HepG2 (cell line): ENCODE measurements around the gene STX5. TPM values are rescaled to one million over a fixed set of nuclear protein-coding genes. Genes with fewer than 3 reads are reported as not detected.

Experiments
- BCL6 ChIP-seq: IDR thresholded peaks from 2 replicates; pipeline ENCODE4 v1.6.1; 2016; ENCODE audit warnings: missing genetic modification reagents, missing compliant biosample characterization
- CREM ChIP-seq, 2 experiments: sonication (generic) in 1 of 2; formaldehyde crosslinking in 1 of 2; IDR thresholded peaks; 2 replicates each; pipeline versions ENCODE4 v1.4.0 to v1.6.1; 2016 to 2020; ENCODE audit warnings: antibody characterized with exemption in 1 of 2, mild to moderate bottlenecking in 1 of 2, missing genetic modification reagents in 1 of 2
- IRF2 ChIP-seq: IDR thresholded peaks from 2 replicates; pipeline ENCODE4 v1.6.1; 2018; ENCODE audit warnings: missing genetic modification reagents, missing compliant biosample characterization
- JUNB ChIP-seq: sonication (generic); formaldehyde crosslinking; IDR thresholded peaks from 2 replicates; pipeline ENCODE4 v1.8.0; 2022; ENCODE audit warnings: missing genetic modification reagents, mild to moderate bottlenecking, borderline replicate concordance
- KLF9 ChIP-seq: IDR thresholded peaks from 2 replicates; pipeline ENCODE4 v1.6.1; 2016; ENCODE audit warnings: low read depth
- NFE2L2 ChIP-seq: fragments of 150-350 bp; IDR thresholded peaks from 2 replicates; pipeline ENCODE4 v1.6.1; 2014; ENCODE audit warnings: low read length
- NFKB2 ChIP-seq: sonication (generic); formaldehyde crosslinking; IDR thresholded peaks from 2 replicates; pipeline ENCODE4 v1.4.0; 2020; ENCODE audit warnings: missing genetic modification reagents, borderline replicate concordance
- NONO ChIP-seq, 2 experiments: fragments of 450-650 bp in 1 of 2; sonication (generic) in 1 of 2; formaldehyde crosslinking in 1 of 2; IDR thresholded peaks in 1 of 2; conservative IDR thresholded peaks in 1 of 2; 2 replicates each; pipeline versions ENCODE4 v1.6.1 to v1.8.0; 2017 to 2022; ENCODE audit warnings: mild to moderate bottlenecking in 1 of 2, missing genetic modification reagents in 1 of 2, moderate library complexity in 1 of 2
- RARA ChIP-seq: IDR thresholded peaks from 2 replicates; pipeline ENCODE4 v1.6.1; 2016; ENCODE audit warnings: missing genetic modification reagents, missing compliant biosample characterization
- SP1 ChIP-seq, 2 experiments: fragments of 450-650 bp in 1 of 2; sonication (generic) in 1 of 2; formaldehyde crosslinking in 1 of 2; IDR thresholded peaks; 2 replicates each; pipeline versions ENCODE4 v1.4.0 to v1.6.1; 2016 to 2020; ENCODE audit warnings: missing genetic modification reagents in 1 of 2
- SUZ12 ChIP-seq: fragments of 150-350 bp; IDR thresholded peaks from 2 replicates; pipeline ENCODE4 v1.6.1; 2014; ENCODE audit warnings: low read depth, low read length
- THYN1 ChIP-seq: sonication (generic); formaldehyde crosslinking; IDR thresholded peaks from 2 replicates; pipeline ENCODE4 v1.8.1; 2023; ENCODE audit warnings: low read depth, mild to moderate bottlenecking, moderate library complexity, missing genetic modification reagents, borderline replicate concordance
- ZNF12 ChIP-seq: sonication (generic); formaldehyde crosslinking; IDR thresholded peaks from 2 replicates; pipeline ENCODE4 v1.5.0; 2020; ENCODE audit warnings: missing genetic modification reagents
- ZNF350 ChIP-seq: sonication (generic); formaldehyde crosslinking; IDR thresholded peaks from 2 replicates; pipeline ENCODE4 v1.4.0; 2020; ENCODE audit warnings: mild to moderate bottlenecking, low read depth, missing genetic modification reagents, borderline replicate concordance
- ZNF564 ChIP-seq: sonication (generic); formaldehyde crosslinking; IDR thresholded peaks from 2 replicates; pipeline ENCODE4 v1.8.1; 2023; ENCODE audit warnings: mild to moderate bottlenecking, missing genetic modification reagents
- ZNF616 ChIP-seq: sonication (generic); formaldehyde crosslinking; IDR thresholded peaks from 2 replicates; pipeline ENCODE4 v1.5.0; 2020; ENCODE audit warnings: low read depth, mild to moderate bottlenecking, missing genetic modification reagents
- ZNF629 ChIP-seq: sonication (generic); formaldehyde crosslinking; conservative IDR thresholded peaks from 2 replicates; pipeline ENCODE4 v1.5.0; 2020; ENCODE audit warnings: missing genetic modification reagents
- ZNF674 ChIP-seq: sonication (generic); formaldehyde crosslinking; IDR thresholded peaks from 2 replicates; pipeline ENCODE4 v1.5.0; 2020; ENCODE audit warnings: low read depth, mild to moderate bottlenecking, missing genetic modification reagents
- ZNF777 ChIP-seq: sonication (generic); formaldehyde crosslinking; IDR thresholded peaks from 2 replicates; pipeline ENCODE4 v1.4.0; 2020; ENCODE audit warnings: missing genetic modification reagents
- ZNF790 ChIP-seq: sonication (generic); formaldehyde crosslinking; IDR thresholded peaks from 2 replicates; pipeline ENCODE4 v1.8.0; 2022; ENCODE audit warnings: missing genetic modification reagents, mild to moderate bottlenecking, borderline replicate concordance
- ZNF816 ChIP-seq: sonication (generic); formaldehyde crosslinking; IDR thresholded peaks from 2 replicates; pipeline ENCODE4 v1.8.0; 2022; ENCODE audit warnings: missing genetic modification reagents, mild to moderate bottlenecking, borderline replicate concordance
- ZSCAN30 ChIP-seq: sonication (generic); formaldehyde crosslinking; IDR thresholded peaks from 2 replicates; pipeline ENCODE4 v1.5.0; 2020; ENCODE audit warnings: mild to moderate bottlenecking, missing genetic modification reagents
- polyA plus RNA-seq, 8 experiments: library from polyadenylated mRNA; depleted of rRNA in 3 of 8; stranded (reverse) in 7 of 8; unstranded in 1 of 8; fragments of >200 nt; fragmentation: Illumina TruSeq in 4 of 8; extraction: Trizol in 4 of 8; gene quantifications; 2 replicates each; pipeline versions ENCODE4 v1.2.1 to v1.2.3, GENCODE V29; 2011 to 2016; ENCODE audit warnings: low read depth in 4 of 8, missing spikeins in 1 of 8, mixed read lengths in 1 of 8; ENCODE audit not compliant: insufficient read depth in 1 of 8
- total RNA-seq, 5 experiments: library from RNA; depleted of rRNA; stranded (reverse); fragments of >200 nt; fragmentation: Illumina TruSeq; extraction: Trizol; gene quantifications; 2 replicates each; pipeline ENCODE4 v1.2.3, GENCODE V29; 2016; ENCODE audit warnings: low read depth in 1 of 5
- TF ChIP-seq, protein P1 (sequence below): fragments of 450-650 bp; IDR thresholded peaks from 2 replicates; pipeline ENCODE4 v1.6.1; 2016
- TF ChIP-seq, protein P2 (sequence below): sonication (generic); formaldehyde crosslinking; IDR thresholded peaks from 2 replicates; pipeline ENCODE4 v1.8.0; 2022; ENCODE audit warnings: mild to moderate bottlenecking, missing genetic modification reagents, moderate library complexity
- TF ChIP-seq, protein P3 (sequence below): sonication (generic); formaldehyde crosslinking; IDR thresholded peaks from 2 replicates; pipeline ENCODE4 v1.4.0; 2020; ENCODE audit warnings: missing genetic modification reagents
- TF ChIP-seq, protein P4 (sequence below): sonication (generic); formaldehyde crosslinking; IDR thresholded peaks from 2 replicates; pipeline ENCODE4 v1.5.0; 2020; ENCODE audit warnings: missing genetic modification reagents

STX5 gene
- total and polyA plus RNA-seq, 2 of the 13 experiments (the other 11 are each of a cell fraction or from before 2014, with no cell fraction given), result 26.9 to 30.0 TPM

DNA sequence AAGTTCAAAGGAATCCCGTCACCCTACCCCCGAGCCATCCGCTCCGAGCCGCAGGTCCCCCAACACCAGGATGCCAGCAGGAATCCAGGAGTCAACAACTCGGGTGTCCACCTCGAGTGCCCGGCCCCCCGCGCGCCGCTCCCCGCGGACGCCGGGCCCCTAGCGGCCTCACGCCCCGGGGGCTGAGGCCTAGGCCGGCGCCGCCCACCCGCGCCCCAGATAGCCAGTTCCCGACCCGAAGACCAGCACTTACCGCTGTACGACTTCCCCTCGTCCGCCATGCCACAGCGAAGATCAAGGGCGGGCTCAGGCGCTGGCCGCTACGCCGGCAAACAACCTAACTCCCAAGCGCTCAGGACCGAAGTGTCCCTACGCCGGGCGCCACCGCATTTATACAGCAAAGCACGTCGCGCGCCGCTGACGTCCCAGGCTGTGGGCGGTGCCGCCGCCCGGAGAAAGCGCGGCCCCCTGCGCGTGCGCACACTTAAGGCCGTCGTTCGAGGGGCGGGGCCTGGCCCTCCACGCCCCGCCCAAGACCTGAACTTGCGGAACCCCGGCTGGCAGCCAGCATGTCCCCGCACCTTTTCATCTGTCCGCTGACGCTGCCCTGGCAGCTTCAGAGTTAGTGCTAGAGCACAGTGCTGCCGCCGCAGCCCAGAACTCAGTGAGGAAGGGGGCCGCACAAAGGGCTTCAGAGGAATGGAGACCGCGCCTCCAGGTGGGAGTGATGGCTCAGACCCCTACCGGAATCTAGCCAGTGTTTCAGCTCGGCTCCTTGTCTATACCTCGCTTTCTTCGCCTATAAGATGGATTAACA lies 26.6 kb downstream of the STX5 start, which contains the start of gene NXF1 (continued):
- TF ChIP-seq ZNF816, result peak; percentile 93
- no peak for TF ChIP-seq NFE2L2
- TF ChIP-seq, protein P1, sequence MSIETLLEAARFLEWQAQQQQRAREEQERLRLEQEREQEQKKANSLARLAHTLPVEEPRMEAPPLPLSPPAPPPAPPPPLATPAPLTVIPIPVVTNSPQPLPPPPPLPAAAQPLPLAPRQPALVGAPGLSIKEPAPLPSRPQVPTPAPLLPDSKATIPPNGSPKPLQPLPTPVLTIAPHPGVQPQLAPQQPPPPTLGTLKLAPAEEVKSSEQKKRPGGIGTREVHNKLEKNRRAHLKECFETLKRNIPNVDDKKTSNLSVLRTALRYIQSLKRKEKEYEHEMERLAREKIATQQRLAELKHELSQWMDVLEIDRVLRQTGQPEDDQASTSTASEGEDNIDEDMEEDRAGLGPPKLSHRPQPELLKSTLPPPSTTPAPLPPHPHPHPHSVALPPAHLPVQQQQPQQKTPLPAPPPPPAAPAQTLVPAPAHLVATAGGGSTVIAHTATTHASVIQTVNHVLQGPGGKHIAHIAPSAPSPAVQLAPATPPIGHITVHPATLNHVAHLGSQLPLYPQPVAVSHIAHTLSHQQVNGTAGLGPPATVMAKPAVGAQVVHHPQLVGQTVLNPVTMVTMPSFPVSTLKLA, result peak; percentile 34; the same call in 1 of the 2 replicates
- TF ChIP-seq KLF9 (CRISPR knock-in tag), result peak; percentile 84; the same call in 1 of the 2 replicates
- TF ChIP-seq ZNF564, result peak; percentile 87
- peak; percentile 73; the same call in 1 of the 2 replicates for TF ChIP-seq ZNF12 (CRISPR knock-in tag)
- no peak for TF ChIP-seq NONO (IDR thresholded peaks at IDR 0.05)
- TF ChIP-seq NONO (CRISPR knock-in tag; conservative IDR thresholded peaks at IDR 0.05), result peak; percentile 97
- 0 out of 2 replicates have a peak, but pooled peaks have one; percentile 54 for TF ChIP-seq ZNF790 (CRISPR knock-in tag)
- TF ChIP-seq JUNB, result no peak
- peak; percentile 54 for TF ChIP-seq ZNF777 (CRISPR knock-in tag)
- TF ChIP-seq IRF2 (CRISPR knock-in tag), result peak; percentile 93
- TF ChIP-seq NFKB2 (CRISPR knock-in tag), result peak; percentile 94; the same call in 1 of the 2 replicates
- TF ChIP-seq, protein P2, sequence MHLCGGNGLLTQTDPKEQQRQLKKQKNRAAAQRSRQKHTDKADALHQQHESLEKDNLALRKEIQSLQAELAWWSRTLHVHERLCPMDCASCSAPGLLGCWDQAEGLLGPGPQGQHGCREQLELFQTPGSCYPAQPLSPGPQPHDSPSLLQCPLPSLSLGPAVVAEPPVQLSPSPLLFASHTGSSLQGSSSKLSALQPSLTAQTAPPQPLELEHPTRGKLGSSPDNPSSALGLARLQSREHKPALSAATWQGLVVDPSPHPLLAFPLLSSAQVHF, result no peak
- peak; percentile 80 for TF ChIP-seq ZNF350 (CRISPR knock-in tag)
- peak; percentile 67; the same call in 1 of the 2 replicates for TF ChIP-seq BCL6
- TF ChIP-seq, protein P3, sequence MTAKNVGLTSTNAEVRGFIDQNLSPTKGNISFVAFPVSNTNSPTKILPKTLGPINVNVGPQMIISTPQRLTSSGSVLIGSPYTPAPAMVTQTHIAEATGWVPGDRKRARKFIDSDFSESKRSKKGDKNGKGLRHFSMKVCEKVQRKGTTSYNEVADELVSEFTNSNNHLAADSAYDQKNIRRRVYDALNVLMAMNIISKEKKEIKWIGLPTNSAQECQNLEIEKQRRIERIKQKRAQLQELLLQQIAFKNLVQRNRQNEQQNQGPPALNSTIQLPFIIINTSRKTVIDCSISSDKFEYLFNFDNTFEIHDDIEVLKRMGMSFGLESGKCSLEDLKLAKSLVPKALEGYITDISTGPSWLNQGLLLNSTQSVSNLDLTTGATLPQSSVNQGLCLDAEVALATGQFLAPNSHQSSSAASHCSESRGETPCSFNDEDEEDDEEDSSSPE (CRISPR knock-in tag), result peak; percentile 81
- no peak for TF ChIP-seq SP1 (IDR thresholded peaks at IDR 0.05)
- TF ChIP-seq SP1 (CRISPR knock-in tag; IDR thresholded peaks at IDR 0.05), result peak; percentile 95
- TF ChIP-seq RARA (CRISPR knock-in tag), result peak; percentile 19; the same call in 1 of the 2 replicates
- TF ChIP-seq, protein P4, sequence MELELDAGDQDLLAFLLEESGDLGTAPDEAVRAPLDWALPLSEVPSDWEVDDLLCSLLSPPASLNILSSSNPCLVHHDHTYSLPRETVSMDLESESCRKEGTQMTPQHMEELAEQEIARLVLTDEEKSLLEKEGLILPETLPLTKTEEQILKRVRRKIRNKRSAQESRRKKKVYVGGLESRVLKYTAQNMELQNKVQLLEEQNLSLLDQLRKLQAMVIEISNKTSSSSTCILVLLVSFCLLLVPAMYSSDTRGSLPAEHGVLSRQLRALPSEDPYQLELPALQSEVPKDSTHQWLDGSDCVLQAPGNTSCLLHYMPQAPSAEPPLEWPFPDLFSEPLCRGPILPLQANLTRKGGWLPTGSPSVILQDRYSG, result peak; percentile 71; the same call in 1 of the 2 replicates
- no peak for TF ChIP-seq ZNF674 (CRISPR knock-in tag)
- peak; percentile 17; the same call in 1 of the 2 replicates for TF ChIP-seq ZNF616 (CRISPR knock-in tag)
- peak; percentile 92 for TF ChIP-seq CREM (IDR thresholded peaks at IDR 0.05)
- TF ChIP-seq CREM (CRISPR knock-in tag; IDR thresholded peaks at IDR 0.05), result peak; percentile 74
- no peak for TF ChIP-seq SUZ12
- no peak for TF ChIP-seq ZSCAN30 (CRISPR knock-in tag)
- no peak for TF ChIP-seq ZNF629 (CRISPR knock-in tag)
- TF ChIP-seq THYN1, result no peak
